Neuronal stem cell (in vitro differentiated cells): ENCODE results near the gene U2AF1L4.
"Not testable (repeated sequence)": the region's sequence is repeated elsewhere in the genome, so short reads cannot be mapped to it uniquely, and the experiment has no call there.

Experiments used
- DNase-seq: peaks from one replicate; pipeline ENCODE4 v3.0.0-alpha.2; 2013; ENCODE audit warnings: low spot score
- H2AFZ ChIP-seq: one replicate; pipeline ENCODE4 v1.6.1; 2013; ENCODE audit warnings: mild to moderate bottlenecking, low read length, inconsistent platforms
- H2AK5ac ChIP-seq: 2 replicates; pipeline ENCODE4 v1.6.1; 2013; ENCODE audit warnings: low read depth, mild to moderate bottlenecking, inconsistent platforms, low read length, moderate library complexity, mixed read lengths
- H2BK120ac ChIP-seq: 2 replicates; pipeline ENCODE4 v1.6.1; 2013; ENCODE audit warnings: low read depth, mild to moderate bottlenecking, inconsistent platforms, low read length, moderate library complexity, mixed read lengths
- H2BK12ac ChIP-seq: one replicate; pipeline ENCODE4 v1.6.1; 2013; ENCODE audit warnings: low read length, inconsistent platforms
- H2BK15ac ChIP-seq: 2 replicates; pipeline ENCODE4 v1.6.1; 2013; ENCODE audit warnings: mild to moderate bottlenecking, low read length, inconsistent platforms, mixed read lengths
- H2BK5ac ChIP-seq: one replicate; pipeline ENCODE4 v1.6.1; 2013; ENCODE audit warnings: inconsistent platforms, mild to moderate bottlenecking, low read length, moderate library complexity
- H3K14ac ChIP-seq: one replicate; pipeline ENCODE4 v1.6.1; 2013; ENCODE audit warnings: low read length, inconsistent platforms
- H3K18ac ChIP-seq: 2 replicates; pipeline ENCODE4 v1.6.1; 2013; ENCODE audit warnings: low read length, inconsistent platforms
- H3K23ac ChIP-seq: 2 replicates; pipeline ENCODE4 v1.6.1; 2013; ENCODE audit warnings: low read depth, mild to moderate bottlenecking, mixed read lengths, low read length, inconsistent platforms; ENCODE audit not compliant: poor library complexity
- H3K27ac ChIP-seq: replicated peaks from 3 replicates; pipeline ENCODE4 v1.5.1; 2013; ENCODE audit warnings: low read length, inconsistent platforms
- H3K27me3 ChIP-seq, 3 experiments: 2 replicates each; pipeline ENCODE4 v1.6.1; 2013; ENCODE audit warnings: low read length in 3 of 3, mild to moderate bottlenecking in 2 of 3, inconsistent platforms in 1 of 3, low read depth in 1 of 3, mixed read lengths in 1 of 3, moderate library complexity in 1 of 3; ENCODE audit not compliant: control insufficient read depth in 3 of 3, insufficient read depth in 3 of 3
- H3K36me3 ChIP-seq, 2 donors: replicated peaks in 1 of 2; 2 replicates each; pipeline ENCODE4 v1.6.1; 2013; ENCODE audit warnings: low read length in 2 of 2; ENCODE audit not compliant: control insufficient read depth in 2 of 2, insufficient read depth in 2 of 2
- H3K4ac ChIP-seq: 2 replicates; pipeline ENCODE4 v1.6.1; 2013; ENCODE audit warnings: inconsistent platforms, mild to moderate bottlenecking, low read length, moderate library complexity
- H3K4me1 ChIP-seq, 2 donors: 1 replicate in 1 of 2; 2 replicates in 1 of 2; pipeline ENCODE4 v1.6.1; 2013; ENCODE audit warnings: low read length in 2 of 2, low read depth in 1 of 2; ENCODE audit not compliant: control insufficient read depth in 2 of 2, insufficient read depth in 1 of 2
- H3K4me2 ChIP-seq: one replicate; pipeline ENCODE4 v1.6.1; 2013; ENCODE audit warnings: mild to moderate bottlenecking, low read length, inconsistent platforms; ENCODE audit not compliant: insufficient read depth, poor library complexity, severe bottlenecking
- H3K4me3 ChIP-seq, 2 donors: 2 replicates each; pipeline ENCODE4 v1.5.1; 2013; ENCODE audit warnings: low read length in 2 of 2, mild to moderate bottlenecking in 2 of 2, inconsistent platforms in 1 of 2, moderate library complexity in 1 of 2
- H3K79me1 ChIP-seq: one replicate; pipeline ENCODE4 v1.6.1; 2013; ENCODE audit warnings: low read depth, mild to moderate bottlenecking, inconsistent platforms, low read length, moderate library complexity
- H3K9ac ChIP-seq: one replicate; pipeline ENCODE4 v1.6.1; 2013; ENCODE audit warnings: mild to moderate bottlenecking, low read depth, low read length, inconsistent platforms; ENCODE audit not compliant: poor library complexity
- H3K9me3 ChIP-seq, 2 donors: replicated peaks in 1 of 2; 2 replicates each; pipeline versions ENCODE3 to v1.6.1; 2013; ENCODE audit warnings: low read length in 2 of 2, mild to moderate bottlenecking in 2 of 2, inconsistent platforms in 1 of 2, low read depth in 1 of 2, mixed read lengths in 1 of 2, moderate library complexity in 1 of 2; ENCODE audit not compliant: control insufficient read depth in 2 of 2, insufficient read depth in 1 of 2
- H4K8ac ChIP-seq: one replicate; pipeline ENCODE4 v1.6.1; 2013; ENCODE audit warnings: low read depth, mild to moderate bottlenecking, inconsistent platforms, low read length, moderate library complexity
- H4K91ac ChIP-seq: one replicate; pipeline ENCODE4 v1.6.1; 2013; ENCODE audit warnings: low read length, low read depth, mild to moderate bottlenecking, inconsistent platforms; ENCODE audit not compliant: poor library complexity
- WGBS, 2 donors: extraction: QIAGEN DNeasy Blood & Tissue Kit; methylation state at CpG; one replicate each; pipeline ENCODE4 v1.1.7; 2013; ENCODE audit warnings: missing lambda C conversion rate in 2 of 2, mixed read lengths in 1 of 2; ENCODE audit not compliant: insufficient read length in 2 of 2, insufficient replicate concordance in 1 of 2; ENCODE audit errors: extremely low coverage in 2 of 2; 5-methylcytosine and 5-hydroxymethylcytosine counted together

The U2AF1L4 gene

DNA sequence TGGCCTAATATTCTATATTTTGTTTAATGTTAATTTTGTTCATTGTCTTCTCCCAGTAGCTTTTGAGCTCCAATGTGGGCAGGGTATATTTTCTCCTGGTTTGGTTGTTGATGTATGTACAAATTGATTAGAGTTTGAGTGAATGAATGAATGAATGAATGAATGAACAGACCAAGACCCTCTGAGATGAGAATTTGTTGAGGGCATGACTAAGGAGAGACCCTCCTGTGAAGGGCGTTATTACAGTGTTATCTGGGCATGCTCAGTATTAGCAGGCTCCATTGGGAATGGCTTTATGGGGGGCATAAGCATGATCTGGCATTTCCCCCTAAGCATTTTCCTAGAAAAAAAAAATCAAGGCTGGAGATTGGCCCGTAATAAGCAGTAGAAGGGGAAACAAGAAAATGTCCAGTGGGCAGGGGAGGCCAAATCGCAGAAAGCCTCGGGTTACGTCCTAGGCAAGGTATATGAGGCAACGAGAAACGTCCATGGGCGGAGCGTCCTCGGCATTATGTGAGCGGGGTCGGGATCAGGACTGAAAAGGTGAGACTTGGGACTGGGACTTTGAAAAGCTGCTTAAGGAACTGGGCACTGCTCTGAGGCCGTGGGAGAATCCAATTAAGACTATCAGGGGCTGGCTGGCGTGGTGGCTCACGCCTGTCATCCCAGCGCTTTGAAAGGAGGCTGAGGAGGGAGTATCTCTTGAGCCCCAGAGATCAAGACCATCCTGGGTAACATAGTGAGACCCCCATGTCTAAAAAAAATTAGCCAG is 29.2 kb upstream of the U2AF1L4 start:
- Histone ChIP-seq H3K18ac (peak overlapping the region; percentile 42), H2BK5ac (no peak overlapping the region), H3K9me3 (no peaks in the 10 kb centered on the region), H3K36me3 (peaks cover 10 to 27% of the 10 kb centered on the region in 2 donors), H2BK120ac (no peak overlapping the region), H2AK5ac (no peak overlapping the region), H3K4ac (no peak overlapping the region), H3K14ac (no peak overlapping the region), H3K4me1 (peaks cover 19 to 20% of the 10 kb centered on the region in 2 donors), H3K4me3 (peak overlapping the region in 1 of 2 donors; percentile 66), H4K8ac (no peak overlapping the region), H2AFZ (peak overlapping the region; percentile 89), H4K91ac (no peak overlapping the region), H3K27me3 (no peaks in the 10 kb centered on the region), H3K9ac (no peak overlapping the region), H3K23ac (no peak overlapping the region), H3K4me2 (no peak overlapping the region), H3K27ac (no peak overlapping the region), H2BK12ac (no peak overlapping the region), H3K79me1 (peaks cover 2% of the 10 kb centered on the region), H2BK15ac (no peak overlapping the region)
- WGBS, 2 donors, result no CpG with 5 or more reads among the region's 16 CpGs
- no peak for DNase-seq

DNA sequence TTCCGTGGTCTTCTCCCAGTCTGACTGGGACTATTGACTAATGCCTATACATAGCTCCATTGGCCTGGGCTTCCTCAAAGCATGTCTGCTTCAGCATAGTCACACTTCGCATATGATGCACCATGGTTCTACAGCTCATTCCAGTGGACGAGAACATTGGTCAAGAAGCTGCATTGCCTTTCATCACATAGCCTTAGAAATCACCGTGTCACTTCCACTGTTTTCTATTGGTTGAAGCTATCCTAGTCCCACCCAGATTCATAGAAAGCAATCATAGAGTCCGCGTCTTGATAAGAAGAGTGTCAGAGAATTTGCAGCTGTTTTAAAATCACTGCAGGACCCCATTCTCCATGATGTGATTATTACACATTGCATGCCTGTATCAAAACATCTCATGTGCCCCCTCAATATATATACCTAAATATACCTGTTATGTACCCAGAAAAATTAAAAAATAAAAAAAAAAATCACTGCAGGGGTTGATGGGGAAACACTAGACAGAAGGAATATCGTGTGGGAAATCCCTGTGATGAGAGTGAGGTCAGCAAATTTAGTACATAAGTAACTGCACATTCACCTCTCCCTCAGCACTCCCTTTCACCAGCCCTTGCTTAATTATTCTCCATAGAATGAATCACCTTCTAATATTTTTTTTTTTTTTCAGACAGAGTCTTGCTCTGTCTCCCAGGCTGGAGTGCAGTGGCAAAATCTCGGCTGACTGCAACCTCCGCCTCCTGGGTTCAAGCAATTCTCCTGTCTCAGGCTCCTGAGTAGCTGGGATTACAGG is 28.0 kb upstream of the U2AF1L4 start:
- no peak overlapping the region for H3K4me2 ChIP-seq
- H3K79me1 ChIP-seq, result peaks cover 2% of the 10 kb centered on the region
- H3K27ac ChIP-seq, result no peak overlapping the region
- no peak overlapping the region for H3K4me3 ChIP-seq
- no peak overlapping the region for H2BK120ac ChIP-seq
- no peak overlapping the region for H3K18ac ChIP-seq
- no peak overlapping the region for H4K8ac ChIP-seq
- no peaks in the 10 kb centered on the region for H3K9me3 ChIP-seq
- H3K27me3 ChIP-seq, result no peaks in the 10 kb centered on the region
- no peak overlapping the region for H3K23ac ChIP-seq
- no peak overlapping the region for H4K91ac ChIP-seq
- H3K36me3 ChIP-seq, result peaks cover 10 to 24% of the 10 kb centered on the region in 2 donors
- H2AK5ac ChIP-seq, result no peak overlapping the region
- no peak overlapping the region for H3K14ac ChIP-seq
- no peak overlapping the region for H2BK5ac ChIP-seq
- no peak overlapping the region for H3K9ac ChIP-seq
- DNase-seq, result no peak
- no peak overlapping the region for H3K4ac ChIP-seq
- no peak overlapping the region for H2BK12ac ChIP-seq
- no peak overlapping the region for H2BK15ac ChIP-seq
- no CpG with 5 or more reads among the region's 9 CpGs for WGBS, 2 donors
- H2AFZ ChIP-seq, result no peak overlapping the region
- H3K4me1 ChIP-seq, result peaks cover 19 to 21% of the 10 kb centered on the region in 2 donors

DNA sequence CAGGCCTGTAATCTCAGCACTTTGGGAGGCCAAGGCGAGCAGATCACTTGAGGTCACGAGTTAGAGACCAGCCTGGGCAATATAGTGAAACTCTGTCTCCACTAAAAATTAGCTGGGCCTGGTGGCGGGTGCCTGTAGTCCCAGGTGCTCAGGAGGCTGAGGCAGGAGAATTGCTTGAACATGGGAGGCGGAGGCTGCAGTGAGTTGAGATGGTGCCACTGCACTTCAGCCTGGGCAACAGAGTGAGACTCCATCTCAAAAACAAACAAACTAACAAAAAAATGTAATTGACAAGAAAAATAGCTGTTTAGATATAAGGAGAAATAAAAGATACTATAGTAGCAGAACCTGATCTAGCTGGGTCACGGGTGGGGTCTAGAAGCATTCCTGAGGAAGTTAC is 27.1 kb upstream of the U2AF1L4 start:
- Histone ChIP-seq H3K4me1 (peaks cover 19 to 21% of the 10 kb centered on the region in 2 donors), H4K8ac (peak overlapping the region; percentile 17), H3K36me3 (peaks cover 7 to 23% of the 10 kb centered on the region in 2 donors)
- not testable (repeated sequence) for H3K23ac ChIP-seq, H4K91ac ChIP-seq, H3K14ac ChIP-seq, H3K27ac ChIP-seq, H3K18ac ChIP-seq, H2AFZ ChIP-seq, H2BK12ac ChIP-seq, H3K4me2 ChIP-seq, H3K79me1 ChIP-seq, H3K27me3 ChIP-seq, H2BK15ac ChIP-seq, H3K9me3 ChIP-seq, H3K9ac ChIP-seq, DNase-seq, H2BK5ac ChIP-seq, H2AK5ac ChIP-seq, H3K4me3 ChIP-seq, H2BK120ac ChIP-seq, H3K4ac ChIP-seq
- WGBS, 2 donors, result no CpG with 5 or more reads among the region's 5 CpGs

DNA sequence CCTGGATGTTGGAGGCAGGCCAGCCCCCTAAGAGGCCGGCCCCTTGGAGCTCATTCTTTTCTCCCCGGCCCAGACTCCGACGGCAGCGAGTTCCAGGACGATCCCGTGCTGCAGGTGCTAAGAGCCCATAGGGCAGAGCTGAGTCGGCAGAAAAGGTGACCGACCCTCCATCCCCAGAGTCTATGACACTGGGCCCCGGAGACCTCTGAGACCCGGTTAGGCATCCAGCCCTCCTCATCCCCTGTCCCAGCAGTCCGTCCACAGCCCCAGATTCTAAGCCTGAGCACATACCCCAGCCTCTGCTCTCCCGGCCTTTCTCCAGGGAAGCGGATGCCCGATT is 22.8 kb upstream of the U2AF1L4 start:
- no CpG with 5 or more reads among the region's 15 CpGs for WGBS, 2 donors
- H3K4me1 ChIP-seq, result peaks cover 0 to 5% of the 10 kb centered on the region in 2 donors
- H2BK5ac ChIP-seq, result peak overlapping the region; percentile 60
- H2AK5ac ChIP-seq, result no peak overlapping the region
- no peak overlapping the region for H2BK120ac ChIP-seq
- no peak overlapping the region for H3K18ac ChIP-seq
- H3K4ac ChIP-seq, result no peak overlapping the region
- H3K9ac ChIP-seq, result peak overlapping the region; percentile 81
- no peak overlapping the region for H3K4me2 ChIP-seq
- DNase-seq, result no peak
- H2BK12ac ChIP-seq, result no peak overlapping the region
- no peaks in the 10 kb centered on the region for H3K9me3 ChIP-seq
- H3K79me1 ChIP-seq, result peaks cover 3% of the 10 kb centered on the region
- peaks cover 21 to 52% of the 10 kb centered on the region in 2 donors for H3K36me3 ChIP-seq
- H2BK15ac ChIP-seq, result no peak overlapping the region
- H3K4me3 ChIP-seq, result no peak overlapping the region
- H3K14ac ChIP-seq, result no peak overlapping the region
- no peak overlapping the region for H2AFZ ChIP-seq
- H3K27ac ChIP-seq, result no peak overlapping the region
- no peak overlapping the region for H4K8ac ChIP-seq
- no peaks in the 10 kb centered on the region for H3K27me3 ChIP-seq
- H4K91ac ChIP-seq, result no peak overlapping the region
- no peak overlapping the region for H3K23ac ChIP-seq
